HL-60 (cell line): ENCODE results near the gene GAREM1.

Experiments
- CTCF ChIP-seq: IDR thresholded peaks from one replicate; pipeline ENCODE4 v1.5.1; 2011; ENCODE audit warnings: low read length, control low read depth, inconsistent platforms; ENCODE audit not compliant: insufficient read depth
- TF ChIP-seq, protein P1 (sequence below): IDR thresholded peaks from 2 replicates; pipeline ENCODE4 v1.6.1; 2012; ENCODE audit warnings: low read depth; ENCODE audit not compliant: insufficient replicate concordance

GRCh38 chr18:32290810-32291209 is 179.9 kb downstream of the GAREM1 start:
- no peak for TF ChIP-seq CTCF
- TF ChIP-seq, protein P1, sequence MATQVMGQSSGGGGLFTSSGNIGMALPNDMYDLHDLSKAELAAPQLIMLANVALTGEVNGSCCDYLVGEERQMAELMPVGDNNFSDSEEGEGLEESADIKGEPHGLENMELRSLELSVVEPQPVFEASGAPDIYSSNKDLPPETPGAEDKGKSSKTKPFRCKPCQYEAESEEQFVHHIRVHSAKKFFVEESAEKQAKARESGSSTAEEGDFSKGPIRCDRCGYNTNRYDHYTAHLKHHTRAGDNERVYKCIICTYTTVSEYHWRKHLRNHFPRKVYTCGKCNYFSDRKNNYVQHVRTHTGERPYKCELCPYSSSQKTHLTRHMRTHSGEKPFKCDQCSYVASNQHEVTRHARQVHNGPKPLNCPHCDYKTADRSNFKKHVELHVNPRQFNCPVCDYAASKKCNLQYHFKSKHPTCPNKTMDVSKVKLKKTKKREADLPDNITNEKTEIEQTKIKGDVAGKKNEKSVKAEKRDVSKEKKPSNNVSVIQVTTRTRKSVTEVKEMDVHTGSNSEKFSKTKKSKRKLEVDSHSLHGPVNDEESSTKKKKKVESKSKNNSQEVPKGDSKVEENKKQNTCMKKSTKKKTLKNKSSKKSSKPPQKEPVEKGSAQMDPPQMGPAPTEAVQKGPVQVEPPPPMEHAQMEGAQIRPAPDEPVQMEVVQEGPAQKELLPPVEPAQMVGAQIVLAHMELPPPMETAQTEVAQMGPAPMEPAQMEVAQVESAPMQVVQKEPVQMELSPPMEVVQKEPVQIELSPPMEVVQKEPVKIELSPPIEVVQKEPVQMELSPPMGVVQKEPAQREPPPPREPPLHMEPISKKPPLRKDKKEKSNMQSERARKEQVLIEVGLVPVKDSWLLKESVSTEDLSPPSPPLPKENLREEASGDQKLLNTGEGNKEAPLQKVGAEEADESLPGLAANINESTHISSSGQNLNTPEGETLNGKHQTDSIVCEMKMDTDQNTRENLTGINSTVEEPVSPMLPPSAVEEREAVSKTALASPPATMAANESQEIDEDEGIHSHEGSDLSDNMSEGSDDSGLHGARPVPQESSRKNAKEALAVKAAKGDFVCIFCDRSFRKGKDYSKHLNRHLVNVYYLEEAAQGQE = no peak
